ENCODE data around the gene GPR37L1.

GPR37L1 gene

GRCh38 chr1:202127061-202127460, 4.3 kb downstream of the GPR37L1 start:
- TF ChIP-seq CTCF (IDR thresholded peaks at IDR 0.05; ENCODE audit: low read depth, low read length, missing control alignments), result no peak
- no peak overlapping the region for H3K4me3 ChIP-seq (ENCODE audit: low read depth, low read length)
- no peak for DNase-seq (ENCODE audit: low read depth)
- in situ Hi-C loops (cut with HindIII; ENCODE audit: low sequenced_read_pairs), result no loop called here

GRCh38 chr1:202127836-202128622, 5.3 kb downstream of the GPR37L1 start:
- no peak for DNase-seq (ENCODE audit: low read depth)
- in situ Hi-C loops (cut with HindIII; ENCODE audit: low sequenced_read_pairs), result no loop called here
- no peak for TF ChIP-seq CTCF (IDR thresholded peaks at IDR 0.05; ENCODE audit: low read depth, low read length, missing control alignments)
- H3K4me3 ChIP-seq (ENCODE audit: low read depth, low read length), result no peak overlapping the region

- TF ChIP-seq CTCF (IDR thresholded peaks at IDR 0.05; ENCODE audit: low read depth, low read length, missing control alignments), result no peak
- in situ Hi-C loops (cut with HindIII; ENCODE audit: low sequenced_read_pairs), result no loop called here
- DNase-seq (ENCODE audit: low read depth), result no peak
- H3K4me3 ChIP-seq (ENCODE audit: low read depth, low read length), result no peak overlapping the region
Observed at GRCh38 chr1:202129453-202130296, 7.0 kb downstream of the GPR37L1 start.

- DNase-seq (ENCODE audit: low read depth), result no peak
- TF ChIP-seq CTCF (IDR thresholded peaks at IDR 0.05; ENCODE audit: low read depth, low read length, missing control alignments), result no peak
- in situ Hi-C loops (cut with HindIII; ENCODE audit: low sequenced_read_pairs), result no loop called here
- no peak overlapping the region for H3K4me3 ChIP-seq (ENCODE audit: low read depth, low read length)
Observed at GRCh38 chr1:202130297-202130721, 7.6 kb downstream of the GPR37L1 start.

GRCh38 chr1:202130816-202131522, 8.3 kb downstream of the GPR37L1 start:
- no peak for DNase-seq (ENCODE audit: low read depth)
- no peak for TF ChIP-seq CTCF (IDR thresholded peaks at IDR 0.05; ENCODE audit: low read depth, low read length, missing control alignments)
- no peak overlapping the region for H3K4me3 ChIP-seq (ENCODE audit: low read depth, low read length)
- in situ Hi-C loops (cut with HindIII; ENCODE audit: low sequenced_read_pairs), result no loop called here
